OCI-LY3 (cell line): ENCODE data around the gene NEURL2.

Source experiments
- H2AFZ ChIP-seq: fragments of 200-600, 300-600 bp; shearing (Covaris generic); 2 replicates; pipeline ENCODE4 v1.6.0; 2014; ENCODE audit warnings: antibody characterized with exemption, low read depth, low read length
- H3K27ac ChIP-seq: fragments of 200-600, 300-600 bp; sonication (generic); 2 replicates; pipeline ENCODE4 v1.5.1; 2014; ENCODE audit warnings: mild to moderate bottlenecking, low read length, moderate library complexity, mixed read lengths
- H3K27me3 ChIP-seq: fragments of 200-600, 300-600 bp; sonication (generic); 2 replicates; pipeline ENCODE4 v1.6.1; 2014; ENCODE audit warnings: low read depth, low read length, mixed read lengths
- H3K36me3 ChIP-seq: fragments of 200-600, 300-600 bp; sonication (generic); replicated peaks from 2 replicates; pipeline ENCODE3; 2014; ENCODE audit warnings: low read depth, low read length, mixed read lengths
- H3K4me1 ChIP-seq: fragments of 300-600, 200-600 bp; sonication (generic); 2 replicates; pipeline ENCODE4 v1.6.1; 2014; ENCODE audit warnings: low read length, mixed read lengths
- H3K4me2 ChIP-seq: fragments of 200-600, 300-600 bp; sonication (generic); 2 replicates; pipeline ENCODE4 v1.6.1; 2014; ENCODE audit warnings: low read length, mixed read lengths
- H3K4me3 ChIP-seq: fragments of 300-600, 200-600 bp; sonication (generic); 2 replicates; pipeline ENCODE4 v1.5.1; 2014; ENCODE audit warnings: antibody characterized with exemption, mild to moderate bottlenecking, low read length, moderate library complexity
- H3K79me2 ChIP-seq: fragments of 300-600, 200-600 bp; shearing (Covaris generic); 2 replicates; pipeline ENCODE4 v1.6.1; 2014; ENCODE audit warnings: mild to moderate bottlenecking, low read length, mixed read lengths
- H3K9ac ChIP-seq: fragments of 300-600, 200-600 bp; shearing (Covaris generic); 2 replicates; pipeline ENCODE4 v1.6.0; 2014; ENCODE audit warnings: mild to moderate bottlenecking, low read length, moderate library complexity
- H3K9me3 ChIP-seq: fragments of 200-600, 300-600 bp; shearing (Covaris generic); 2 replicates; pipeline ENCODE4 v1.6.1; 2014; ENCODE audit warnings: low read length, mixed read lengths; ENCODE audit not compliant: insufficient read depth
- H4K20me1 ChIP-seq: fragments of 200-600, 300-600 bp; sonication (generic); 2 replicates; pipeline ENCODE4 v1.6.1; 2016; ENCODE audit warnings: low read length, mixed read lengths; ENCODE audit not compliant: insufficient read depth
- EZH2phosphoT487 ChIP-seq: fragments of 200-600 bp; shearing (Covaris generic); IDR thresholded peaks from 2 replicates; pipeline ENCODE4 v1.6.1; 2018; ENCODE audit warnings: antibody characterized with exemption, mixed run types, low read depth
- TF ChIP-seq, protein P1 (sequence below): fragments of 200-600, 300-600 bp; sonication (generic); IDR thresholded peaks from 2 replicates; pipeline ENCODE4 v1.5.1; 2014; ENCODE audit warnings: antibody characterized with exemption, low read length, low read depth

The NEURL2 gene

GRCh38 chr20:45909336-45909808, 18.4 kb upstream of the NEURL2 start:
- Histone ChIP-seq H2AFZ (no peak overlapping the region), H3K27me3 (no peaks in the 10 kb centered on the region), H3K79me2 (no peaks in the 10 kb centered on the region; the same call in 1 of the 2 replicates), H3K27ac (no peak overlapping the region), H3K4me3 (no peak overlapping the region), H3K4me2 (no peak overlapping the region), H3K36me3 (no peaks in the 10 kb centered on the region), H3K4me1 (peaks cover 37% of the 10 kb centered on the region), H3K9ac (no peak overlapping the region), H3K9me3 (no peaks in the 10 kb centered on the region), H4K20me1 (no peaks in the 10 kb centered on the region)
- TF ChIP-seq, protein P1, sequence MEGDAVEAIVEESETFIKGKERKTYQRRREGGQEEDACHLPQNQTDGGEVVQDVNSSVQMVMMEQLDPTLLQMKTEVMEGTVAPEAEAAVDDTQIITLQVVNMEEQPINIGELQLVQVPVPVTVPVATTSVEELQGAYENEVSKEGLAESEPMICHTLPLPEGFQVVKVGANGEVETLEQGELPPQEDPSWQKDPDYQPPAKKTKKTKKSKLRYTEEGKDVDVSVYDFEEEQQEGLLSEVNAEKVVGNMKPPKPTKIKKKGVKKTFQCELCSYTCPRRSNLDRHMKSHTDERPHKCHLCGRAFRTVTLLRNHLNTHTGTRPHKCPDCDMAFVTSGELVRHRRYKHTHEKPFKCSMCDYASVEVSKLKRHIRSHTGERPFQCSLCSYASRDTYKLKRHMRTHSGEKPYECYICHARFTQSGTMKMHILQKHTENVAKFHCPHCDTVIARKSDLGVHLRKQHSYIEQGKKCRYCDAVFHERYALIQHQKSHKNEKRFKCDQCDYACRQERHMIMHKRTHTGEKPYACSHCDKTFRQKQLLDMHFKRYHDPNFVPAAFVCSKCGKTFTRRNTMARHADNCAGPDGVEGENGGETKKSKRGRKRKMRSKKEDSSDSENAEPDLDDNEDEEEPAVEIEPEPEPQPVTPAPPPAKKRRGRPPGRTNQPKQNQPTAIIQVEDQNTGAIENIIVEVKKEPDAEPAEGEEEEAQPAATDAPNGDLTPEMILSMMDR, result no peak
- no peak for TF ChIP-seq EZH2phosphoT487

- Histone ChIP-seq H3K4me1 (peaks cover 25% of the 10 kb centered on the region), H3K27ac (no peak overlapping the region), H3K79me2 (no peaks in the 10 kb centered on the region; the same call in 1 of the 2 replicates), H2AFZ (no peak overlapping the region), H3K4me2 (no peak overlapping the region), H4K20me1 (no peaks in the 10 kb centered on the region), H3K4me3 (no peak overlapping the region), H3K36me3 (no peaks in the 10 kb centered on the region), H3K27me3 (no peaks in the 10 kb centered on the region), H3K9me3 (no peaks in the 10 kb centered on the region), H3K9ac (no peak overlapping the region)
- no peak for TF ChIP-seq EZH2phosphoT487
- TF ChIP-seq, protein P1, result no peak
These were observed 17.1 kb upstream of the NEURL2 start for GRCh38 chr20:45908084-45908483.

DNA sequence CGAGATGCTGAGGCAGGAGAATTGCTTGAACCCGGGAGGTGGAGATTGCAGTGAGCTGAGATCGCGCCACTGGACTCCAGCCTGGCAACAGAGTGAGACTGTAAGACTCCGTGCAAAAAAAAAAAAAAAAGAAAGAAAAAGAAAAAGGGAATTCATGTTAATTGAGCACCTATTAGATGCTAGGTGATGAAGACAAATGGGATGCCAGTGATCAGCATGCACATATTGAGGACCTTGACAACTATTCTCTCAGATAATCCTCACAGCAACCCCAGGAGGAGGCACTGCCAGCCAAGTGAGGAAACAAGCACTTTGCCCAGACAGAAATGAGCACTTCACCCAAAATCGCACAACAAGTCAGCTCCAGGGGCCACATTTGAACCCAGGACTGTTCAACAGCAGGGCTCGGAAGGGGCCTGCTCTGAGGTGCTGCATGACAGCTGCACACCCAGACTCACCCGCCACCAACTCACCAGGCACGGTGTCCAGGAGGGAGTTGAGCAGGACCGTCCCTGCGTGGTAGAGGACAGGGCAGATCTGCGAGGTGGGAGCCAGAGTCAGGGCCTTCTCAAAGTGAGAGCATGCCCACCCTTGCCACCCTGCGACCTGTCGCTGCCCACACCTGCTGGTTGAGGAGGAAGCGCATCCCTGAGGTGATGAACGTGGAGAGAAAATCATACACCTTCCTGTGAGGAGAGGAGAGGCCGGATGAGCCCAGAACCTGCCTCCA, 16.4 kb upstream of the NEURL2 start:
- H3K79me2 ChIP-seq, result no peaks in the 10 kb centered on the region; the same call in 1 of the 2 replicates
- TF ChIP-seq, protein P1, result no peak
- no peak for TF ChIP-seq EZH2phosphoT487
- H3K27me3 ChIP-seq, result no peaks in the 10 kb centered on the region
- no peak overlapping the region for H3K27ac ChIP-seq
- no peak overlapping the region for H3K4me3 ChIP-seq
- H3K9me3 ChIP-seq, result no peaks in the 10 kb centered on the region
- no peak overlapping the region for H2AFZ ChIP-seq
- peaks cover 19% of the 10 kb centered on the region for H3K4me1 ChIP-seq
- H3K4me2 ChIP-seq, result no peak overlapping the region
- no peaks in the 10 kb centered on the region for H3K36me3 ChIP-seq
- H3K9ac ChIP-seq, result no peak overlapping the region
- H4K20me1 ChIP-seq, result no peaks in the 10 kb centered on the region

GRCh38 chr20:45905505-45906079, 14.6 kb upstream of the NEURL2 start:
- H2AFZ ChIP-seq, result no peak overlapping the region
- H4K20me1 ChIP-seq, result no peaks in the 10 kb centered on the region
- no peak overlapping the region for H3K9ac ChIP-seq
- H3K36me3 ChIP-seq, result peaks cover 2% of the 10 kb centered on the region
- no peaks in the 10 kb centered on the region for H3K9me3 ChIP-seq
- H3K4me2 ChIP-seq, result no peak overlapping the region
- TF ChIP-seq, protein P1, result no peak
- no peak for TF ChIP-seq EZH2phosphoT487
- no peak overlapping the region for H3K4me3 ChIP-seq
- H3K27me3 ChIP-seq, result no peaks in the 10 kb centered on the region
- peaks cover 6% of the 10 kb centered on the region; the same call in 1 of the 2 replicates for H3K4me1 ChIP-seq
- no peaks in the 10 kb centered on the region for H3K79me2 ChIP-seq
- H3K27ac ChIP-seq, result no peak overlapping the region
